Fibroblast of pulmonary artery (primary cell): ENCODE data around the gene WSCD2.

Experiments
- DNase-seq: peaks from one replicate; pipeline ENCODE4 v3.0.0-alpha.2; 2010; ENCODE audit warnings: low read depth
- H3K4me3 ChIP-seq: replicated peaks from 2 replicates; pipeline ENCODE4 v1.5.1; 2011; ENCODE audit warnings: low read depth, mild to moderate bottlenecking, control low read depth, low read length, moderate library complexity
- TF ChIP-seq, protein P1 (sequence below): IDR thresholded peaks from 2 replicates; pipeline ENCODE4 v1.5.1; 2011; ENCODE audit warnings: mild to moderate bottlenecking, control low read depth, low read length, inconsistent platforms; ENCODE audit errors: missing control alignments

Gene WSCD2

GRCh38 chr12:108297424-108297823, 168.3 kb downstream of the WSCD2 start:
- TF ChIP-seq, protein P1, sequence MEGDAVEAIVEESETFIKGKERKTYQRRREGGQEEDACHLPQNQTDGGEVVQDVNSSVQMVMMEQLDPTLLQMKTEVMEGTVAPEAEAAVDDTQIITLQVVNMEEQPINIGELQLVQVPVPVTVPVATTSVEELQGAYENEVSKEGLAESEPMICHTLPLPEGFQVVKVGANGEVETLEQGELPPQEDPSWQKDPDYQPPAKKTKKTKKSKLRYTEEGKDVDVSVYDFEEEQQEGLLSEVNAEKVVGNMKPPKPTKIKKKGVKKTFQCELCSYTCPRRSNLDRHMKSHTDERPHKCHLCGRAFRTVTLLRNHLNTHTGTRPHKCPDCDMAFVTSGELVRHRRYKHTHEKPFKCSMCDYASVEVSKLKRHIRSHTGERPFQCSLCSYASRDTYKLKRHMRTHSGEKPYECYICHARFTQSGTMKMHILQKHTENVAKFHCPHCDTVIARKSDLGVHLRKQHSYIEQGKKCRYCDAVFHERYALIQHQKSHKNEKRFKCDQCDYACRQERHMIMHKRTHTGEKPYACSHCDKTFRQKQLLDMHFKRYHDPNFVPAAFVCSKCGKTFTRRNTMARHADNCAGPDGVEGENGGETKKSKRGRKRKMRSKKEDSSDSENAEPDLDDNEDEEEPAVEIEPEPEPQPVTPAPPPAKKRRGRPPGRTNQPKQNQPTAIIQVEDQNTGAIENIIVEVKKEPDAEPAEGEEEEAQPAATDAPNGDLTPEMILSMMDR = no peak
- no peak overlapping the region for H3K4me3 ChIP-seq
- no peak for DNase-seq

DNA sequence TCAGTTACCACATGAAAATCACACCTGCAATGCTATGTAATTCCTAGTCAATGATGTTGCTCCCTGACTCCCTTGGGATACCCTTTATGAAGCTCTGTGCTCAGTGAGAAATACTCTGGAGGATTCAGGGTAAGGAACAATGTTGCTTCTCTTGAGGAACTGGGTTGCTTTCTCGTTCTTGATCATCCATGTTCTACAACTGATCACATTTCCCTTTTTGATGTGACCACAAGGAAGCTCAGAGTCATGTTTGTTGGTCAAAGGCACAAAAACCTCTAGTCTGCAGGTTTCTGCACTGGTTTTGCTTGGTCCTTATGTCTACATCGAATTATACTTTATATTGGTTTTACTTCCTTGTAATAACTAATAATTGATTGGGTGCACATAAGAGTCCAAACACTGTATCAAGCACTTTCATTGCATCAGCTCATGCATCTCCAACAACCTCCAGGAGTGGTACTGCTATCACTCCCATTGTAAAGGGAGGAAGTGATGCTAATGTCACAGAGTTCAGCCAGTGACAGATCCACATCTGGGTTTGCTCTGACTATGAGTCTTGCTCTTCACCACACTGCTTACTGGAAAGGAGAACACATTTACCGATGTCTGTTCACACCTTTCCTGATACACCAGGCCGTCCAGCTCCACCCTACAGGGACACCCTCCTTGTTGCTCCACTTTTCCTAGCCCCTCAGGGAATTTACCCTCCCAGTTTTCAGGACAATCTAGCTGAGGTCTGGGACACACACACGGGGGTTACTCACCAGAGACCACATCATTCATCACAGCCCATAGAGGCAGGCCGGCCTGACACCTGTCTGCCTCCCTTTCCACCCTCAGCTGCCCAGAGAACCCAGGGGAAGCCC, 169.0 kb downstream of the WSCD2 start:
- DNase-seq = no peak
- TF ChIP-seq, protein P1 = no peak
- H3K4me3 ChIP-seq = no peak overlapping the region

DNA sequence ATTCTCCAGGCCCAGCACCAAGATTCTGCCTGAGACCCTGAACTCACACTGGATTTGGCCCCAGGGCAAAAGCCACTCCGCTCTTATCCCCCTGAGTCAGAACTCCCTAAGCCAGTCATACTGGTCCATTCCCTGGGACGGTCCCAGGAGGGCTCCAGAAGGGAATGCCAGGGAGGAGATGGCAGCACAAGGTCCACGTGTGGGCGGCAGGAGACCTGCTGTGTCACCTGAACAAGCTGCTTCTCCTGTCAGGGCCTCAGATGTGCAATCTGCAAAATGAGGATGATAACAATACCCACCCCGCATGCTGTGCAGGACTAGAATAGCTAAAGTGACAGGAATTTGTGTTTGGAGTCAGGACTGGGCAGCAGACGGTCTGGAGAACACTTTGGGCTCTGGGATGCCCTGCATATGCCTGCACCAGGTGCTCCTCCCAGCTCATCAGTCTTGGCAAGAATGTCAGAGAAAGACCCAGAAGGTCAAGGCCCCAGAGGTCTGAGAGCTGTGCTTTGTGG, 169.7 kb downstream of the WSCD2 start:
- no peak for DNase-seq
- TF ChIP-seq, protein P1 = no peak
- H3K4me3 ChIP-seq = no peak overlapping the region

DNA sequence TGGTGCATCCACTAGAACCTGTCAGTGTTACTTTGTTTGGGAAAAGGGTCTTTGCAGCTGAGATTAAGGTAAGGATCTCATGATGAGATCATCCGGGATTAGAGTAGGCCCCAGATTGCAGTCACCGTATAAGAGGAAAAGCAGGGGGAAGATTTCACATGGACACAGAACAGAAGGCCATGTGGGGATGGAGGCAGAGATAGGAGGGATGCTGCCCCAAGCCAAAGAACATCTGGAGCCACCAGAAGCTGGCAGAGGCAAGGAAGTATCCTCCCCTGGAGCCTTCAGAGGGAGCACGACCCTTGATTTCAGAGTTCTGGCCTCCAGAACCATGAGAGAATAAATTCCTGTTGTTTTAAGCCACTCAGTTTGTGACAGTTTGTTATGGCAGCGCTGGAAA, 170.4 kb downstream of the WSCD2 start:
- TF ChIP-seq, protein P1 = no peak
- H3K4me3 ChIP-seq = no peak overlapping the region
- no peak for DNase-seq
